Measurements from ENCODE around the gene CYP46A1. TPM values are rescaled to one million over a fixed set of nuclear protein-coding genes. Genes with fewer than 3 reads are reported as not detected.
A peak's percentile ranks its signal among the peaks of the same experiment; 100 is the strongest.

The CYP46A1 gene
- total RNA-seq, 1 donor from 2014 or later, result 1.1 TPM

DNA sequence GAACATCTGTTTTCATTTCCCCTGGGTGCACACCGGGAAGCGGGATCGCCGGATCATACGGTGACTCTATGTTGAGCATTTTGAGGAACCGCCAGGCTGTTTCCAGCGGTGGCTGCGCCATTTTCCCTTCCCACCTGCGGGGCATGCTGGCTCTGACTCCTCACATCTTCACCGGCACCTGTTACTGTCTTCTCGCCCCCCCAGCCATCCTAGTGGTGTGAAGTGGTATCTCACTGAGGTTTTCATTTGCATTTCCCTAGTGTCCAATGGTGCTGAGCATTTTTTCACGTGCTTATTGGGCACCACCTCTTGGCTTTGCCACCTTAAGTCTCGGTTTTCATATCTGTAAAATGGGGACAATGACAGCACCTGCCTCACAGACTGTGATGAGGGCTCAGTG, 65.0 kb downstream of the CYP46A1 start:
- H2AFZ ChIP-seq (replicated peaks), result no peak overlapping the region
- H3K27ac Mint-ChIP-seq, result no peak overlapping the region
- H3K4me1 Mint-ChIP-seq, result peaks cover 31% of the 10 kb centered on the region
- H3K4me1 ChIP-seq, result peaks cover 16% of the 10 kb centered on the region
- H3K36me3 ChIP-seq, result no peaks in the 10 kb centered on the region
- no peaks in the 10 kb centered on the region for H3K79me2 ChIP-seq (ENCODE audit: low read depth)
- H3K9me3 ChIP-seq (ENCODE audit: low read depth), result no peaks in the 10 kb centered on the region
- H3K27me3 Mint-ChIP-seq (ENCODE audit: insufficient read depth, low read depth), result peaks cover 9% of the 10 kb centered on the region
- no peaks in the 10 kb centered on the region for H3K36me3 Mint-ChIP-seq
- peaks cover 9% of the 10 kb centered on the region for H3F3A ChIP-seq (ENCODE audit: low read depth)
- TF ChIP-seq EZH2 (IDR thresholded peaks at IDR 0.05) (no peak), EZH2phosphoT487 (IDR thresholded peaks at IDR 0.05) (no peak)
- TF ChIP-seq, protein P1, sequence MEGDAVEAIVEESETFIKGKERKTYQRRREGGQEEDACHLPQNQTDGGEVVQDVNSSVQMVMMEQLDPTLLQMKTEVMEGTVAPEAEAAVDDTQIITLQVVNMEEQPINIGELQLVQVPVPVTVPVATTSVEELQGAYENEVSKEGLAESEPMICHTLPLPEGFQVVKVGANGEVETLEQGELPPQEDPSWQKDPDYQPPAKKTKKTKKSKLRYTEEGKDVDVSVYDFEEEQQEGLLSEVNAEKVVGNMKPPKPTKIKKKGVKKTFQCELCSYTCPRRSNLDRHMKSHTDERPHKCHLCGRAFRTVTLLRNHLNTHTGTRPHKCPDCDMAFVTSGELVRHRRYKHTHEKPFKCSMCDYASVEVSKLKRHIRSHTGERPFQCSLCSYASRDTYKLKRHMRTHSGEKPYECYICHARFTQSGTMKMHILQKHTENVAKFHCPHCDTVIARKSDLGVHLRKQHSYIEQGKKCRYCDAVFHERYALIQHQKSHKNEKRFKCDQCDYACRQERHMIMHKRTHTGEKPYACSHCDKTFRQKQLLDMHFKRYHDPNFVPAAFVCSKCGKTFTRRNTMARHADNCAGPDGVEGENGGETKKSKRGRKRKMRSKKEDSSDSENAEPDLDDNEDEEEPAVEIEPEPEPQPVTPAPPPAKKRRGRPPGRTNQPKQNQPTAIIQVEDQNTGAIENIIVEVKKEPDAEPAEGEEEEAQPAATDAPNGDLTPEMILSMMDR (IDR thresholded peaks at IDR 0.05), result peak; percentile 45
- H3K4me3 Mint-ChIP-seq, result no peak overlapping the region
- no peak overlapping the region for H3K4me3 ChIP-seq
- no peaks in the 10 kb centered on the region for H4K20me1 ChIP-seq (ENCODE audit: low read depth)
- H3K4me2 ChIP-seq, result no peak overlapping the region
- peak; percentile 32 for DNase-seq (ENCODE audit: low spot score)
- no peaks in the 10 kb centered on the region for H3K27me3 ChIP-seq
- no peaks in the 10 kb centered on the region for H3K9me3 Mint-ChIP-seq
- no peak overlapping the region for H3K27ac ChIP-seq
- no peak overlapping the region for H3K9ac ChIP-seq

DNA sequence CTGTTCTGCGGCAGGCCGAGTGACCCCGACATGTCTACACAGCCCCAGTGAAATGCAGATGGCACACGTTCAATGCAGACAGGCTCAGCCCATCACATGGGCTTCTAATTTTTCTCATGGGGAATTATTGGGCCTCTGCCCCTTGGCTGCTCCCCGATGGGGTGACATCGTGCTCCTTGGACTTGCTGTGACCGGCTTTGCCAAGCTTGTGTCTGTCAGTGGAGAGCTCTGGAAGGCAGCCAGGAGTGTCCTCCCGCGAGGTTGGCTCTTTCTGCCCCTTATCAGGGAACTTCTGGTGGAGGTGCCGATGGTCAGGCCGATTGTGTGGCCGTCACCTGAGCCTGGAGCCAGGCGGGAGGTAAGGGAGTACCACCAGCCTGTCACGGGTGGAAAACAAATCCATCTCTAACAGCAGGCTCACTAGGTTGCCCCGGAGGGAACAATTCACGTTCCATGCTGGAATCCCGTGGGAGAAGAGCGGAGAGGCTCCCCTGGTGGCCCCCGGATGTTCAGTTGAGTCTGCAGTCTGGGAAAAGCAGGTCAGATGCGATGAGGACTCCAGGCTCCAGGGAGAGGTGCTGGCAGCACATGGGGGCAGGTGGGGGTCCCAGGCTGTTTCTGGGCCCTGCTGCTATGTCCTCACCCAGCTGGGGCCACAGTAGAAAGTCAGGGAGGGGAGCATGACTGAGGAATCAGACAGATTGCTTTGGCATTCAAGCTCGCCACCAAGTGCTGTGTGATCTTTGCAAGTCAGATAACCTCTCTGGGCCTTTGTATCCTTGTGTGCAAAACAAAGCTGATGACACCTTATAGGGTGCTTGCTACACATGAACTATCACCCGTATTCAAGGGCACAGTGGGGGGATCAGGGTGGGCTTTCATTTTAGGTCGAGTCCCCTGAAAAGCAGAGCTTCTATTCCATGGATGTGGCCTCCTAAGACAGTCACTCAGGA, 65.9 kb downstream of the CYP46A1 start:
- Mint-ChIP-seq H3K27ac (no peak overlapping the region), H3K9me3 (no peaks in the 10 kb centered on the region), H3K4me1 (peaks cover 26% of the 10 kb centered on the region), H3K27me3 (ENCODE audit: insufficient read depth, low read depth) (peaks cover 12% of the 10 kb centered on the region), H3K36me3 (no peaks in the 10 kb centered on the region), H3K4me3 (no peak overlapping the region)
- Histone ChIP-seq H3K36me3 (no peaks in the 10 kb centered on the region), H3K9me3 (ENCODE audit: low read depth) (no peaks in the 10 kb centered on the region), H4K20me1 (ENCODE audit: low read depth) (no peaks in the 10 kb centered on the region), H3K4me1 (peaks cover 19% of the 10 kb centered on the region), H3K9ac (no peak overlapping the region), H3K4me3 (no peak overlapping the region), H3F3A (ENCODE audit: low read depth) (peaks cover 18% of the 10 kb centered on the region), H3K27me3 (no peaks in the 10 kb centered on the region), H3K79me2 (ENCODE audit: low read depth) (no peaks in the 10 kb centered on the region), H3K4me2 (no peak overlapping the region), H2AFZ (replicated peaks) (no peak overlapping the region), H3K27ac (no peak overlapping the region)
- DNase-seq (ENCODE audit: low spot score), result no peak
- TF ChIP-seq, protein P1 (IDR thresholded peaks at IDR 0.05), result no peak
- TF ChIP-seq EZH2 (IDR thresholded peaks at IDR 0.05) (no peak), EZH2phosphoT487 (IDR thresholded peaks at IDR 0.05) (no peak)

DNA sequence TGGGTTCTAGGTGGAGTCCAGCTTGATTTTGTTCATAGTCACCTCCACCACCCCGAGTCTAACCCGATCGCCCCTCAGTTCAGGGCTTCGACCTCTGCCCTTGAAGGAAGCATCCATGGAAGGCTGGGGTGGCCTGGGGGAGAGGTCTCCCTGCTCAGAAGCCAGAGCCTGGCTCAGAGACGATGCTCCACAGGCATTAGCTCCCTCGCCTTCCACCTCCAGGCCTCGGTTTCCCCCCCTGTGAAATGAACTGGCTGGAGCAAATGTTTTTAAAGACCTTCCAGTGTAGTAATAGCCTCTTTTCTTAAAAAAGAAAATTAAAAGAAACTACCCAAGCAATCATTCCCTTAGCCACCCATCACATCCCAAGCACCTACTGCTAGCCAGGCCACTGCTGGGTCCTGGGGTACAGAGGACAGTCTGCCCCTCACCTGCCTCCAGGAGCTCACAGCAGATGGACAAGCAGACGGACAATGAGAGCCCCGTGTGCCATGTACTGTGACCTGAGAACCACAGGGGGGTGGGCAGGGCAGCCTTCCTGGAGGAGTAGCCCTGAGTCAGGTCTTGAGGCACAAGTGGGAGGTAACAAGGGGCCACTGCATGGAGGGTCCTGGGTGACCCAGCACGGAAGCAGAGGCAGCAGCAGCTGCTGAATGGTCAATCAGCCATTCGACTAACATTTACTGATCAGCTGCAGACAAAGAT, 66.8 kb downstream of the CYP46A1 start:
- Histone ChIP-seq H3K27ac (no peak overlapping the region), H3K9ac (no peak overlapping the region), H4K20me1 (ENCODE audit: low read depth) (no peaks in the 10 kb centered on the region), H3K4me2 (no peak overlapping the region), H3K4me1 (peaks cover 26% of the 10 kb centered on the region), H2AFZ (replicated peaks) (no peak overlapping the region), H3K4me3 (no peak overlapping the region), H3F3A (ENCODE audit: low read depth) (peaks cover 21% of the 10 kb centered on the region), H3K79me2 (ENCODE audit: low read depth) (no peaks in the 10 kb centered on the region), H3K36me3 (no peaks in the 10 kb centered on the region), H3K9me3 (ENCODE audit: low read depth) (no peaks in the 10 kb centered on the region), H3K27me3 (no peaks in the 10 kb centered on the region)
- TF ChIP-seq, protein P1 (IDR thresholded peaks at IDR 0.05), result no peak
- TF ChIP-seq EZH2phosphoT487 (IDR thresholded peaks at IDR 0.05), result no peak
- no peak for TF ChIP-seq EZH2 (IDR thresholded peaks at IDR 0.05)
- Mint-ChIP-seq H3K27me3 (ENCODE audit: insufficient read depth, low read depth) (peaks cover 14% of the 10 kb centered on the region), H3K4me3 (no peak overlapping the region), H3K4me1 (peaks cover 23% of the 10 kb centered on the region), H3K36me3 (no peaks in the 10 kb centered on the region), H3K27ac (peak overlapping the region; percentile 2), H3K9me3 (no peaks in the 10 kb centered on the region)
- no peak for DNase-seq (ENCODE audit: low spot score)

Data from neural progenitor cell (in vitro differentiated cells).